HEK293 (cell line): ENCODE measurements around the gene ATP6V0A1.

Source experiments
- CTCF ChIA-PET: fragments of 350-600 bp; formaldehyde crosslinking; extraction: SDS; loops from one replicate; lab custom pipeline; 2021; ENCODE audit warnings: antibody characterized with exemption; lab: Yijun Ruan, JAX
- POLR2A ChIA-PET: fragments of 300-600 bp; formaldehyde crosslinking; extraction: SDS; loops from one replicate; lab custom pipeline; 2020; ENCODE audit warnings: antibody characterized with exemption, inconsistent platforms; lab: Yijun Ruan, JAX
- H3K27ac ChIP-seq: fragments of 200-500 bp; sonication (Bioruptor generic); 2 replicates; pipeline ENCODE4 v1.5.1; 2014; ENCODE audit warnings: low read depth, low read length, control low read depth, inconsistent platforms; ENCODE audit errors: extremely low read depth
- H3K36me3 ChIP-seq, 2 experiments: fragments of 200-500 bp in 1 of 2; sonication (Bioruptor generic) in 1 of 2; 1 replicate in 1 of 2; 2 replicates in 1 of 2; pipeline ENCODE4 v1.5.1; 2014 to 2017; ENCODE audit warnings: inconsistent platforms in 2 of 2, low read length in 2 of 2; ENCODE audit not compliant: control insufficient read depth in 2 of 2, insufficient read depth in 1 of 2
- H3K4me1 ChIP-seq: fragments of 200-500 bp; sonication (Bioruptor generic); 2 replicates; pipeline ENCODE4 v1.5.1; 2014; ENCODE audit warnings: mild to moderate bottlenecking, low read length, inconsistent platforms; ENCODE audit not compliant: control insufficient read depth, insufficient read depth
- H3K4me3 ChIP-seq: 2 replicates; pipeline ENCODE4 v1.5.1; 2011; ENCODE audit warnings: low read depth, mild to moderate bottlenecking, control low read depth, low read length, moderate library complexity
- H3K9me3 ChIP-seq: fragments of 200-500 bp; sonication (Bioruptor generic); 2 replicates; pipeline ENCODE4 v1.5.1; 2014; ENCODE audit warnings: low read depth, low read length, inconsistent platforms; ENCODE audit not compliant: control insufficient read depth, insufficient read depth
- PRDM10 ChIP-seq: fragments of 450-650 bp; formaldehyde crosslinking; IDR thresholded peaks from 2 replicates; pipeline ENCODE4 v1.5.1; 2016; ENCODE audit warnings: missing biosample characterization, missing genetic modification characterization
- ZBTB20 ChIP-seq: fragments of 450-650 bp; formaldehyde crosslinking; IDR thresholded peaks from 2 replicates; pipeline ENCODE4 v1.5.1; 2016; ENCODE audit warnings: missing biosample characterization, missing genetic modification characterization
- ZBTB44 ChIP-seq: fragments of 450-650 bp; IDR thresholded peaks from 2 replicates; pipeline ENCODE4 v1.5.1; 2018; ENCODE audit warnings: missing biosample characterization, mild to moderate bottlenecking, missing genetic modification characterization
- ZBTB49 ChIP-seq: fragments of 450-650 bp; formaldehyde crosslinking; IDR thresholded peaks from 2 replicates; pipeline ENCODE4 v1.5.1; 2016; ENCODE audit warnings: missing biosample characterization, missing genetic modification characterization, low read depth
- ZFP37 ChIP-seq: fragments of 450-650 bp; formaldehyde crosslinking; IDR thresholded peaks from 2 replicates; pipeline ENCODE4 v1.5.1; 2016; ENCODE audit warnings: missing biosample characterization, missing genetic modification characterization
- ZNF112 ChIP-seq: fragments of 450-650 bp; formaldehyde crosslinking; IDR thresholded peaks from 2 replicates; pipeline ENCODE4 v1.5.0; 2017; ENCODE audit warnings: missing biosample characterization, missing genetic modification characterization
- ZNF211 ChIP-seq: fragments of 450-650 bp; formaldehyde crosslinking; IDR thresholded peaks from 2 replicates; pipeline ENCODE4 v1.5.1; 2016; ENCODE audit warnings: low read depth, missing biosample characterization, missing genetic modification characterization
- ZNF423 ChIP-seq: fragments of 450-650 bp; formaldehyde crosslinking; IDR thresholded peaks from 2 replicates; pipeline ENCODE4 v1.5.1; 2016; ENCODE audit warnings: missing biosample characterization, missing genetic modification characterization
- ZNF548 ChIP-seq: fragments of 450-650 bp; formaldehyde crosslinking; IDR thresholded peaks from 2 replicates; pipeline ENCODE4 v1.5.1; 2016; ENCODE audit warnings: missing biosample characterization, missing genetic modification characterization
- ZNF791 ChIP-seq: fragments of 450-650 bp; formaldehyde crosslinking; IDR thresholded peaks from 2 replicates; pipeline ENCODE4 v1.5.1; 2016; ENCODE audit warnings: missing biosample characterization, missing genetic modification characterization

Gene ATP6V0A1

DNA sequence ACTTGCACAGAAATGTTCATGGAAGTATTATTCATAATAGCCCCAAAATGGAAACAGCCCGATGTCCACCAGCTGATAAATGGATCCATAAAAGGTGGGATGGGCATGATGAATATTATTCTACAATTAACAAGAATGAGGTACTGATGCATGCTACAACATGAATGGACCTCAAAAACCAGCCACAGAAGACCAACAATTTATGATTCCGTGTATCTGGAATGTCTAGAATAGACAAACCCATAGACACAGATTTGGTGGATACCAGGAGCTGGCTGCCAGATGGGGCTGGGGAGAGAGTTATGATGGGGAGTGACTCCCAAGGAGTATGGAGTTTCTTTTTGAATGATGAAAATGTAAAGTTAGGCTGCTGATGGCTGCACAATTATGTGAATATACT lies 66.5 kb downstream of the ATP6V0A1 start:
- CTCF ChIA-PET, result interaction anchor here (0.6 to 3.6 kb wide), 7 partner anchors 23 to 327 kb away, joined by 3 to 40 read pairs (median 3); no protein-coding TSS in a partner anchor
- TF ChIP-seq ZNF548 (tag by site-specific recombination) (no peak), ZBTB20 (tag by site-specific recombination) (no peak), ZFP37 (no peak), ZNF112 (tag by site-specific recombination) (no peak), ZBTB49 (tag by site-specific recombination) (no peak), ZNF791 (tag by site-specific recombination) (no peak), ZNF211 (tag by site-specific recombination) (no peak), ZNF423 (tag by site-specific recombination) (no peak)
- Histone ChIP-seq H3K36me3 (peaks cover 0 to 27% of the 10 kb centered on the region in 2 experiments; a peak in 1 of 3 replicates), H3K4me1 (peaks cover 7% of the 10 kb centered on the region), H3K27ac (no peak overlapping the region), H3K9me3 (no peaks in the 10 kb centered on the region), H3K4me3 (no peak overlapping the region)
- POLR2A ChIA-PET, result no interaction called here

GRCh38 chr17:42526031-42526444 lies 67.4 kb downstream of the ATP6V0A1 start:
- peaks cover 12% of the 10 kb centered on the region for H3K4me1 ChIP-seq
- ChIA-PET POLR2A (no interaction called here), CTCF (interaction anchor here (0.6 to 3.6 kb wide), 7 partner anchors 19 to 218 kb away, joined by 3 to 40 read pairs (median 3); no protein-coding TSS in a partner anchor)

More at GRCh38 chr17:42526031-42526444, 67.4 kb downstream of the ATP6V0A1 start:
- TF ChIP-seq ZBTB44 (no peak), PRDM10 (tag by site-specific recombination) (peak; percentile 47), ZNF211 (tag by site-specific recombination) (no peak)
- Histone ChIP-seq H3K36me3 (peaks cover 0 to 21% of the 10 kb centered on the region in 2 experiments; a peak in 1 of 3 replicates), H3K4me3 (no peak overlapping the region), H3K9me3 (no peaks in the 10 kb centered on the region), H3K27ac (no peak overlapping the region)
